Measurements from ENCODE around the gene ACKR2.

- TF ChIP-seq HDAC6 (IDR thresholded peaks at IDR 0.05; ENCODE audit: low read depth, low read length) (no peak), ZNF335 (CRISPR knock-in tag; IDR thresholded peaks at IDR 0.05) (no peak), CTCF (CRISPR knock-in tag; IDR thresholded peaks at IDR 0.05) (no peak), EZH2 (conservative IDR thresholded peaks at IDR 0.05; ENCODE audit: low read depth, low read length) (no peak), HMGXB4 (CRISPR knock-in tag; IDR thresholded peaks at IDR 0.05; ENCODE audit: borderline replicate concordance in 1 of 2, low read depth in 1 of 2) (no peak), IRF9 (CRISPR knock-in tag; IDR thresholded peaks at IDR 0.05; ENCODE audit: borderline replicate concordance) (no peak), ZNF24 (IDR thresholded peaks at IDR 0.05) (no peak), SRF (IDR thresholded peaks at IDR 0.05; ENCODE audit: low read depth, low read length) (no peak), ZNF367 (CRISPR knock-in tag; IDR thresholded peaks at IDR 0.05; ENCODE audit: borderline replicate concordance) (no peak), SNAPC4 (CRISPR knock-in tag; IDR thresholded peaks at IDR 0.05) (no peak), BRCA1 (CRISPR knock-in tag; IDR thresholded peaks at IDR 0.05) (no peak), FOXJ3 (CRISPR knock-in tag; IDR thresholded peaks at IDR 0.05; ENCODE audit: borderline replicate concordance) (no peak)
Observed at GRCh38 chr3:42807929-42808328, 1.3 kb upstream of the ACKR2 start.
